Subcutaneous adipose tissue (tissue), 4 donors: Measurements from ENCODE around the gene ACVR1. TPM values are rescaled to one million over a fixed set of nuclear protein-coding genes. Genes with fewer than 3 reads are reported as not detected.

ENCODE experiments used
- total RNA-seq, 4 donors: library from RNA; depleted of rRNA; stranded (reverse); fragments of >200 nt; gene quantifications; one replicate each; pipeline ENCODE4 v1.1.0, GENCODE V29; 2016
- TF ChIP-seq, protein P1 (sequence below): fragments of 450-650 bp; IDR thresholded peaks from one replicate; pipeline ENCODE4 v1.5.1; 2016; ENCODE audit warnings: low read depth, mild to moderate bottlenecking, control low read depth, antibody characterized with exemption, moderate library complexity

ACVR1 gene
- total RNA-seq, 4 donors from 2014 or later = 34.7 to 49.6 (median 44.2) TPM

DNA sequence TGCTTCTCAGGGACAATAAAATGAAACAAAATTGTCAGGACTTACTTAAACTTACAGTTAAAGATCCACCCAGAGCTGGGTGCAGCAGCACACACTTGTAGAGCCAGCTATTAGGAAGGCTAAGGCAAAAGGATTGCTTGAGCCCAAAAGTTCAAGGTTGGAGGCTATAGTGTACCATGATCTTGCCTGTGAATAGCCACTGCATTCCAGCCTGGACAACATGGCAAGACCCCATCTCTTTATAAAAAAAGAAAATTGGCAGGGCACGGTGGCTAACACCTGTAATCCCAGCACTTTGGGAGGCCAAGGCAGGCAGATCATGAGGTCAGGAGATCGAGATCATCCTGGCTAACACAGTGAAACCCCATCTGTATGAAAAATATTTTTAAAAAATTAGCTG lies 34.6 kb downstream of the ACVR1 start:
- TF ChIP-seq, protein P1, sequence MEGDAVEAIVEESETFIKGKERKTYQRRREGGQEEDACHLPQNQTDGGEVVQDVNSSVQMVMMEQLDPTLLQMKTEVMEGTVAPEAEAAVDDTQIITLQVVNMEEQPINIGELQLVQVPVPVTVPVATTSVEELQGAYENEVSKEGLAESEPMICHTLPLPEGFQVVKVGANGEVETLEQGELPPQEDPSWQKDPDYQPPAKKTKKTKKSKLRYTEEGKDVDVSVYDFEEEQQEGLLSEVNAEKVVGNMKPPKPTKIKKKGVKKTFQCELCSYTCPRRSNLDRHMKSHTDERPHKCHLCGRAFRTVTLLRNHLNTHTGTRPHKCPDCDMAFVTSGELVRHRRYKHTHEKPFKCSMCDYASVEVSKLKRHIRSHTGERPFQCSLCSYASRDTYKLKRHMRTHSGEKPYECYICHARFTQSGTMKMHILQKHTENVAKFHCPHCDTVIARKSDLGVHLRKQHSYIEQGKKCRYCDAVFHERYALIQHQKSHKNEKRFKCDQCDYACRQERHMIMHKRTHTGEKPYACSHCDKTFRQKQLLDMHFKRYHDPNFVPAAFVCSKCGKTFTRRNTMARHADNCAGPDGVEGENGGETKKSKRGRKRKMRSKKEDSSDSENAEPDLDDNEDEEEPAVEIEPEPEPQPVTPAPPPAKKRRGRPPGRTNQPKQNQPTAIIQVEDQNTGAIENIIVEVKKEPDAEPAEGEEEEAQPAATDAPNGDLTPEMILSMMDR = no peak

DNA sequence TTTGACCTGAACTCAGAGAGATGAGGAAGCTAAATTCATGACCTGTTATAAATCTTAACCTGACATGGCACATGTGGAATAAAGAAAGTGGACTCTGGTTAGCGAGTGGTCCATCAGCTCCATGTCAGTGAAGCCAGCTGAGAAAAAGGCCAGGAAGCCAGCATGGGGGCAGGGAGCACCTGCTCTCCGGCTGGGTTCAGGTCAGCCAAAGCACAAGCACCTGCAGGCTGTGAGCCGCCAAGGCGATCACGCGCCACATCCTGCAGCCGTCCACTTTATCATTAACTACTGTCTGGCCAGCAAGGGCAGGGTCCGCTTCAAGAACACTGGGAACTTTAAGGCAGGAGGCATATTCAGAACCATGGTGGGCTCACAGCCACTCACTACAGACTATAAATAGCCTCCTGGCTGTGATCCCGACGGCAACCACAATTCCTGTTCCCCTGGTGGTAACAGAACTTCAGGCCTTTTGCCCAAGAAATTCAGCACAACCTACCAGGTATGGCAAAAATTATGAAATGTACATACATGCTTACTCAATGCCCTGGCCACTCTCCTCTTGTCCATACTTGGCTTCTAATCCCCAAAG lies 35.5 kb downstream of the ACVR1 start:
- TF ChIP-seq, protein P1 = no peak

DNA sequence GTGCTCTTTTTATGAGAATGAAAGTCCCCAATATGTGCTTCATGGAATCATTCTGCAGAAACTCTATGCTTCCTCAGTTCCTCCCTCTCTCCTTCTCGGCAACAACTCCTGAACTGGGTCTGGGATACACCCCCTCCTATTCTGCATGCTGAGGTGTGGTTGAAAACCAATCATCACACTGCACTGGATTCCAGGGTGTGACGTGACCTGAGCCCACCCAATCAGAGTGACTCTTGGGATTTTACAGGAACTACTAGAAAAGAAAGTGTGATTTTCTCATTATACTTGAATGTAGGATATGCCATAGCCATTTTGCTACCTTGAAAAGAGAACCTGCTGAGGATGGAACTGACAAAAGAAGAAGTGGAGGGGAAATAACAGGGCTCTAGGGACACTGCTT lies 36.3 kb downstream of the ACVR1 start:
- TF ChIP-seq, protein P1 = no peak

DNA sequence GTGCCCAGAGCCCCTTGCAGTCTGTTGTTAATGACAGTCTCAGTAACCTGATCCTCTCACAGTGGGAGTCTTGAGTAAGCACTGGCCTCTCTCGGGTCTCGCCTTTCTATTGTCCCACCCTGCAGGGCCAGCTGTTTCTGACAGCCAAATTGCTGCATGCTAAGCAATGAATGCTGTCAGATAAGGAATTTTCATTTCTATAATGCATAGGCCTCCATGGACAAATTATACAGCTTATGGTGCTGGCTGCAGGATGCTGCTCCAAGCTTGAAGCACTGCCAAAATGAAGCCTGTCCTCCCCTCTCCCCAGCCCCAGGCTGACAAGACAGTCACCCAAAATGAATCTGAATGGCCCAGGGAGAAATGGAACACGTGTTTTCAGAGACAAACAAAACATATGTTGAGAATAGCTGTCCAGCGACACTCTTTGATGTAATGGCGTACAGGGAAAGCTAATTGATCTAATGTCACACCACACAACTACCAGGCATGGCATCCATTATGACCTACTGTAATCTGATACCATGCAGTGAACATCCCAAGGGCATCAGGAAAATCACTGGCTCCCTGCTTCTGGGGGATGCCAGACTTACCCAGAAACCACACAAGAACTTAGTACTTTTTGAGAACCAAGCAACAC lies 36.8 kb downstream of the ACVR1 start:
- TF ChIP-seq, protein P1 = no peak

DNA sequence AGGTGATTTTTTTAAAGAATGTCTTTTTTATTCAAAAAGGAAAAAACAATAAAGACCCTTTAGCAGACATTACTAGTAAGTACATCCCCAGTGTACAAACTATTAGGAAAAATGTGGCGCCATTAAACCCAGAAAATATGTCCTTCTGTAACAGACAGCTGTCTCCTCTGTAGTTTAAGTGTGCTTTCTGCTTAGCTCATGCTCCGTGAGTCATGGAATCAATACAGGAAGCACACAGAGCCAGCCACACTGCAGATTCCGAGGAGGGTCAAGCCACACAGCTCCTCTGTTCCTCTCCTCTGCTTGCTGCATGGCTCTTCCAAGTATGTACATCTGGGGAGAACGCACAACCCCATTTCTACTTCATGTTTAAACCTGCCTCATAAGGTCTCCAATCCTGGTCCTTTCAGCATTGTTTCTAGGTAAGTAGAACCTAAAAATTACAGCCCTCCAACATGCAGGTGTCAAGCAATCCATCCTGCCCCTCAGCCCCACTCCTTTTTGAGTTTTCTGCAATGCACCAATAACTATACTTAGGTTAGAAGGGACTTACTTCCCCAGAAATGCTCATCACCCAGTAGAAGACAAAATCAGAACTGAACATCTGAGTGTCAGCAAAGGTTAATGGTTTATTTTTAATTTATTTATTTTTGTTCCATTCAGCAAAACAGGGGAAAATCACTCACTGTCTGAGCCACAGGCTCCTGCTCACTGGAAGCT lies 37.5 kb downstream of the ACVR1 start:
- TF ChIP-seq, protein P1 = no peak

DNA sequence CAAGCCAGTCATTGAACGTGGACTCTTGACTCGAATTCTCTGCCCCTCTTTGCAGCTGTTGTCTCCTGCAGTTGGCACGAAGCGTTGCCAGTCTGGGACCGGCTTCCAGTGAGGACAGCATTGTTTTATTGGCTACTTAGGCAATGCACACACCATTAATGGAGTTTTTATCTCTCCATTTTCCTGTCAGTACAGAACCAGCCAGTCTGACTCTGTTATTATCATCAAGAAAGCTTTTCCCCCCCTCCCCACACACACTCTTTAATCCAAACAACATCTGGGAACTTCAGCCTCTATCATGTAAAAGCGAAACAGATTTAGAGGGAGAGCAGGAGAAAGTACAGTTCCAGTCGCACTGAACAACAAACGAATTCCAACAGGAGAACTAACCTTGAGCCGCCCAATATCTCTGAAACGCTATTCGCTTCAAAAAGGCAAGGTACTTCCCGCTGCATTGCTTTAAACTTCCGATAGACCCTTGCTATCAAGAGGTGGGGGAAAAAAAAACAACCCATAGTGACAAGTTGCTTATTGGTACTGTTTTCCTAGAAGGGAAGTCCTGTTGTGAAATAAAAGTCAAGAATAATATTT lies 38.2 kb downstream of the ACVR1 start:
- TF ChIP-seq, protein P1 = no peak

DNA sequence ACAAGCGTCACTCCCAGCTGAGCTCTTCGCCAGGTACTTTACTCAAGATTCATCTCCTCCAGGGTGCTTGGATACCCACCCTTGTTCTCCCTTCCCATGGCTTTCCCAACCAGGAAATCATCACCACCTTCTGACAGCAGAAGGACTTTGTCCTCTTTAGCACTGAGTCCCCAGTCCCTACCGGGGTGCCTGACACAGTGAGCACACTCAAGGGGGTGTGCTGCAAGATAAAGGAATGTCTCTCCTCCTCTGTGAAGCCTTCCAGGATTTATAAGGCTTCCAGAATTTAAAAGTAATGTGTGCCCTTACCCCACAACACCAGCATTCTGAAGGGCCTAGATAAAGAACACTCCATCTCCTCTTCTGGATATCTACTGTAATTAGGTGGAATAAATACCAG lies 39.6 kb downstream of the ACVR1 start:
- TF ChIP-seq, protein P1 = no peak
